Suprapubic skin (tissue), 3 donors: ENCODE measurements around the gene PPP1R11.

Source experiments
- CTCF ChIP-seq, 2 donors: fragments of 200-600 bp in 1 of 2; fragments of 450-650 bp in 1 of 2; sonication (generic) in 1 of 2; IDR thresholded peaks; one replicate each; pipeline ENCODE4 v1.5.1; 2016 to 2019; ENCODE audit warnings: antibody characterized with exemption in 2 of 2, mild to moderate bottlenecking in 1 of 2, moderate library complexity in 1 of 2
- POLR2AphosphoS5 ChIP-seq, 3 donors: sonication (generic); formaldehyde crosslinking; IDR thresholded peaks; one replicate each; pipeline ENCODE4 v1.6.1; 2017; ENCODE audit warnings: antibody characterized with exemption in 3 of 3

DNA sequence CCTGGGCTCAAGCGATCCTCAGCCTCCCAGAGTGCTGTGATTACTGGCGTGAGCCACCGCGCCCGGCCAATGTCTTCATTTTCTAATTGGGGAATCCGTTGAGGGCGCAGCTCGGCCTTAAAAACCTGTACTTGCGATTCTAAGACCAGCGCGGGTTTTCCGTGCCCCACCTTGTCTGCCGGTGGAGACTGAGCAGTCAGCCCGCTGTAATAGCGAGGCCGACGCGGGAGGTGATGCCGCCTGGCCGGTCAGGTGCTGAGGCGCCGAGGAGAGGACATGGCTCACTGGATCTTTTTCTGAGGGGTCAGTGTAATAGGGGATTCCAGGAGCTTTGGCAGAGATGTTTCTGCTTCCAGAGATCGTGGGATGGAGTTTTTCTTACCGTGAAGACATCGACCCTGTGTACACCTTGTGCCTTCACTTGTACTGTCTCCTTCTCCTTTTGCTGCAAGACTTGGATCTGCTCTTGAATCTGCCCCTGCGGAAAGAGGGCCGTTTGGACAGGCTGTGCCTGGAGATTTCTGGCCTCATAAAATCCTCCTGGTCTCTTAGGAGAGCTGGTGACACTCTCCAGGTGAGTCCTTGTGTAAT lies 44.4 kb downstream of the PPP1R11 start:
- TF ChIP-seq CTCF (IDR thresholded peaks at IDR 0.05) (no peak), POLR2AphosphoS5 (IDR thresholded peaks at IDR 0.05) (no peak)
